ENCODE results near the gene DNAH1.

DNAH1 gene

DNA sequence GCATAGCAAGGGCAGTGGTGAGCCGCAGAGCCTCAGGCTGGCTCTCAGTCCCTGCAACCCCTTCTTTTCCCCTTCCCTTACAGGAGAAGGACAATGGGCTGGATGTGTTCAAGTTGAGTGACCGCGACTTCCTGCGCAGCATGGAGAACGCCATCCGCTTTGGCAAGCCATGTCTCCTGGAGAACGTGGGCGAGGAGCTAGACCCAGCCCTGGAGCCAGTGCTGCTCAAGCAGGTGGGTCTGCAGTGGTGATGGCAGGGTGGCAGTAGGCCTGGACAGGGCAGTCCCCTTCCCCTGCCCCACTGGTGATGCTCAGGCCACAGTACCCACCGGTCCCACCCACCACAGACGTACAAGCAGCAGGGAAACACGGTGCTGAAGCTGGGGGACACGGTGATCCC, 75.0 kb downstream of the DNAH1 start:
- Histone ChIP-seq H3K4me1 (ENCODE audit: insufficient read depth, poor library complexity, severe bottlenecking) (no peaks in the 10 kb centered on the region), H3K36me3 (ENCODE audit: low read depth) (no peaks in the 10 kb centered on the region), H3K9me3 (ENCODE audit: severe bottlenecking) (no peaks in the 10 kb centered on the region), H3K4me3 (ENCODE audit: severe bottlenecking) (no peak overlapping the region), H3K27me3 (ENCODE audit: insufficient read depth, poor library complexity, severe bottlenecking) (no peaks in the 10 kb centered on the region), H3K27ac (ENCODE audit: poor library complexity, severe bottlenecking) (no peak overlapping the region)
- TF ChIP-seq, protein P1, sequence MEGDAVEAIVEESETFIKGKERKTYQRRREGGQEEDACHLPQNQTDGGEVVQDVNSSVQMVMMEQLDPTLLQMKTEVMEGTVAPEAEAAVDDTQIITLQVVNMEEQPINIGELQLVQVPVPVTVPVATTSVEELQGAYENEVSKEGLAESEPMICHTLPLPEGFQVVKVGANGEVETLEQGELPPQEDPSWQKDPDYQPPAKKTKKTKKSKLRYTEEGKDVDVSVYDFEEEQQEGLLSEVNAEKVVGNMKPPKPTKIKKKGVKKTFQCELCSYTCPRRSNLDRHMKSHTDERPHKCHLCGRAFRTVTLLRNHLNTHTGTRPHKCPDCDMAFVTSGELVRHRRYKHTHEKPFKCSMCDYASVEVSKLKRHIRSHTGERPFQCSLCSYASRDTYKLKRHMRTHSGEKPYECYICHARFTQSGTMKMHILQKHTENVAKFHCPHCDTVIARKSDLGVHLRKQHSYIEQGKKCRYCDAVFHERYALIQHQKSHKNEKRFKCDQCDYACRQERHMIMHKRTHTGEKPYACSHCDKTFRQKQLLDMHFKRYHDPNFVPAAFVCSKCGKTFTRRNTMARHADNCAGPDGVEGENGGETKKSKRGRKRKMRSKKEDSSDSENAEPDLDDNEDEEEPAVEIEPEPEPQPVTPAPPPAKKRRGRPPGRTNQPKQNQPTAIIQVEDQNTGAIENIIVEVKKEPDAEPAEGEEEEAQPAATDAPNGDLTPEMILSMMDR (IDR thresholded peaks at IDR 0.05; ENCODE audit: poor library complexity, severe bottlenecking) = no peak
- ATAC-seq (ENCODE audit: low read depth) (no peak), DNase-seq (ENCODE audit: low spot score) (no peak)

DNA sequence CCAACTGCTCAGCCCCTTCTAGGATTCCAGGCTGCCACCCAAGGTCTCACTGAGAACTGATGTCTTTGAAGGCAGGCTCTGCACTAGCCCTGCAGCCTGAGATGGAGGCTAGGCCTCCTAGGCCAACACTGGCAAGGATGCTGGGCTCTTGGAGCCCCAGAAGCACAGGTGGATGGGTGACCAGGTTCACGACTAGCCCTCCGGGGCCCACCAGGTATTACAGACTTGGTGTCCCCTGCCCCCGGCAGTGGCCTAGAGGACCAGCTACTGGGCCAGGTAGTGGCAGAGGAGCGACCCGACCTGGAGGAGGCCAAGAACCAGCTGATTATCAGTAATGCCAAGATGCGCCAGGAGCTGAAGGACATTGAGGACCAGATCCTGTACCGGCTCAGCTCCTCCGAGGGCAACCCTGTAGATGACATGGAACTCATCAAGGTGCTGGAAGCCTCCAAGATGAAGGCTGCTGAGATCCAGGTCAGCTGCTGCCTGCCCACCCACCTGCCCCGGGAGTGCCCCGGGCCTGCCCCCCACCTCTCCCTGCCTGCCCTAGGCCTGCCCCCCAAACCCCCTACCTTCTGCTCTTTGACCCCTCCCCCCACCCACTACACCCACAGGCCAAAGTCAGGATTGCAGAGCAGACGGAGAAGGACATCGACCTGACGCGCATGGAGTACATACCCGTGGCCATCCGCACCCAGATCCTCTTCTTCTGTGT, 76.3 kb downstream of the DNAH1 start:
- Histone ChIP-seq H3K27me3 (ENCODE audit: insufficient read depth, poor library complexity, severe bottlenecking) (no peaks in the 10 kb centered on the region), H3K27ac (ENCODE audit: poor library complexity, severe bottlenecking) (no peak overlapping the region), H3K4me3 (ENCODE audit: severe bottlenecking) (no peak overlapping the region), H3K4me1 (ENCODE audit: insufficient read depth, poor library complexity, severe bottlenecking) (no peaks in the 10 kb centered on the region), H3K9me3 (ENCODE audit: severe bottlenecking) (no peaks in the 10 kb centered on the region), H3K36me3 (ENCODE audit: low read depth) (no peaks in the 10 kb centered on the region)
- TF ChIP-seq, protein P1 (IDR thresholded peaks at IDR 0.05; ENCODE audit: poor library complexity, severe bottlenecking) = no peak
- ATAC-seq (ENCODE audit: low read depth) = no peak
- no peak for DNase-seq (ENCODE audit: low spot score)

DNA sequence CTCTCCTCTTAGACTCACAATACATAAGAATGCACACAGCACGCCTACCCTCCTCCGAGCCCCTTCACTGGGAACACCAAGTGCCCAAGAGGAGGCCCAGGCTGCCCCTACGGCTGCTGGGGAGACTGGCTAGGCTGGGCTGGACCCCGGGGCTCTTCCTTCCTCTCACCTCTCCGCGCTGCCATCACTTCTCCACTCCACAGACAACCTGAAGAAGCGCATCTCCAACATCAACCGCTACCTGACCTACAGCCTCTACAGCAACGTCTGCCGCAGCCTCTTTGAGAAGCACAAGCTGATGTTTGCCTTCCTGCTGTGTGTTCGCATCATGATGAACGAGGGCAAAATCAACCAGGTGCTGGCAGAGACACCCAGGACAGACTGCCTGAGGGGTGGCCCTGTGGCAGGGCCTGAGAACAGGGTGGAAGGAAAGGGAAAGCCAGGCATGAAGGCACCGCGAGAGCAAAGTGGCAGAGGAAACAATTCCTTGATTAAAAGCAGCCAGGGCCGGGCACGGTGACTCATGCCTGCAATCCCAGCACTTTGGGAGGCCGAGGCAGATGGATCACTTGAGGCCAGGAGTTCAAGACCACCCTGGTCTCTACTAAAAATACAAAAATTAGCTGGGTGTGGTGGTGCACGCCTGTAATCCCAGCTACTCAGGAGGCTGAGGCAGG, 77.2 kb downstream of the DNAH1 start:
- H3K27ac ChIP-seq (ENCODE audit: poor library complexity, severe bottlenecking) = no peak overlapping the region
- no peaks in the 10 kb centered on the region for H3K27me3 ChIP-seq (ENCODE audit: insufficient read depth, poor library complexity, severe bottlenecking)
- ATAC-seq (ENCODE audit: low read depth) (no peak), DNase-seq (ENCODE audit: low spot score) (peak; percentile 34)
- no peak overlapping the region for H3K4me3 ChIP-seq (ENCODE audit: severe bottlenecking)
- TF ChIP-seq, protein P1 (IDR thresholded peaks at IDR 0.05; ENCODE audit: poor library complexity, severe bottlenecking) = no peak
- H3K9me3 ChIP-seq (ENCODE audit: severe bottlenecking) = no peaks in the 10 kb centered on the region
- H3K36me3 ChIP-seq (ENCODE audit: low read depth) = no peaks in the 10 kb centered on the region
- H3K4me1 ChIP-seq (ENCODE audit: insufficient read depth, poor library complexity, severe bottlenecking) = no peaks in the 10 kb centered on the region

DNA sequence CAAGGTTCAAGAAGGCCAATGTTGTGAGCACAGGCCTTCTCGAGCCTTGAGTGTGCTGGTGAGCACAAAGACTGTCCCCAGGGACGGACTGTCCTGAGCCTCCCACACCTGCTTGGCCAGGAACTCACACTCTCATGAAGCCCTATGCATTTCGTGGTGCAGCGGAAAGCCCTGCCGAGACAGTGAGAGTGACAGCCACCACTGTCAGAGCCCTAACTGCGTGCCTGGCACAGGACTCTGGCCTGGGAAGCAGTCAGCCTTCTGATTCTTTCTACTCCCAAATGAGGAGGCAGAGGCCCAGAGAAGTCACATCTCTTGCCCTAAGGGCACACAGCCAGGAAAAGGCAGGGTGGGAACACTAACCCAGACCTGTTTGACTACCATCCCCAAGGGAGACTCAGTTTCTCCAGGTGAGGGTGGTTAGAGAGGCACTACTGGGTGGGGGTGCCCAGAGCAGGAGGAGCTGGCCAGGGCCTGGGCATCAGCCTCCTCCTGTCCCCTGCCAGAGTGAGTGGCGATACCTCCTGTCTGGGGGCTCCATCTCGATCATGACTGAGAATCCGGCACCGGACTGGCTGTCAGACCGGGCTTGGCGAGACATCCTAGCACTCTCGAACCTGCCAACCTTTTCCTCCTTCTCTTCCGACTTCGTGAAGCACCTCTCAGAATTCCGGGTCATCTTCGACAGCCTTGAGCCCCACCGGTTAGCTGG, 78.0 kb downstream of the DNAH1 start:
- Histone ChIP-seq H3K9me3 (ENCODE audit: severe bottlenecking) (no peaks in the 10 kb centered on the region), H3K27ac (ENCODE audit: poor library complexity, severe bottlenecking) (no peak overlapping the region), H3K4me1 (ENCODE audit: insufficient read depth, poor library complexity, severe bottlenecking) (no peaks in the 10 kb centered on the region), H3K4me3 (ENCODE audit: severe bottlenecking) (no peak overlapping the region), H3K27me3 (ENCODE audit: insufficient read depth, poor library complexity, severe bottlenecking) (no peaks in the 10 kb centered on the region), H3K36me3 (ENCODE audit: low read depth) (no peaks in the 10 kb centered on the region)
- TF ChIP-seq, protein P1 (IDR thresholded peaks at IDR 0.05; ENCODE audit: poor library complexity, severe bottlenecking) = no peak
- ATAC-seq (ENCODE audit: low read depth) = no peak
- peak; percentile 42 for DNase-seq (ENCODE audit: low spot score)

Data from RWPE2 (cell line).